Lower leg skin (tissue), 3 donors: ENCODE results near the gene ARGLU1.
"Not testable (repeated sequence)": the region's sequence is repeated elsewhere in the genome, so short reads cannot be mapped to it uniquely, and the experiment has no call there.

Experiments
- POLR2A ChIP-seq, 2 donors: fragments of 450-650 bp; IDR thresholded peaks; one replicate each; pipeline ENCODE4 v1.6.1; 2016 to 2017; ENCODE audit warnings: antibody characterized with exemption in 2 of 2, mild to moderate bottlenecking in 1 of 2, moderate library complexity in 1 of 2
- TF ChIP-seq, protein P1 (sequence below), 3 donors: fragments of 450-650 bp; IDR thresholded peaks; one replicate each; pipeline ENCODE4 v1.5.1; 2016; ENCODE audit warnings: antibody characterized with exemption in 3 of 3, mild to moderate bottlenecking in 3 of 3, moderate library complexity in 2 of 3

DNA sequence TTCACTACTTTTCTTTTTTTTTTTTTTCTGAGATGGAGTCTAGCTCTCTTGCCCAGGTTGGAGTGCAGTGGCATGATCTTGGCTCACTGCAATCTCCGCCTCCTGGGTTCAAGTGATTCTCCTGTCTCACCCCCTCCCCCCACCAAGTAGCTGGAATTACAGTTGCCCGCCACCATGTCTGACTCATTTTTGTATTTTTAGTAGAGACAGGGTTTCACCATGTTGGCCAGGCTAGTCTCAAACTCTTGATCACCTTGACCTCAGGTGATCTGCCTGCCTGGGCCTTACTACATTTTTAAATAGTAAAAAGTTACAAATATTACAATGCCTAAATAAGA is 32.8 kb upstream of the ARGLU1 start:
- TF ChIP-seq, protein P1, sequence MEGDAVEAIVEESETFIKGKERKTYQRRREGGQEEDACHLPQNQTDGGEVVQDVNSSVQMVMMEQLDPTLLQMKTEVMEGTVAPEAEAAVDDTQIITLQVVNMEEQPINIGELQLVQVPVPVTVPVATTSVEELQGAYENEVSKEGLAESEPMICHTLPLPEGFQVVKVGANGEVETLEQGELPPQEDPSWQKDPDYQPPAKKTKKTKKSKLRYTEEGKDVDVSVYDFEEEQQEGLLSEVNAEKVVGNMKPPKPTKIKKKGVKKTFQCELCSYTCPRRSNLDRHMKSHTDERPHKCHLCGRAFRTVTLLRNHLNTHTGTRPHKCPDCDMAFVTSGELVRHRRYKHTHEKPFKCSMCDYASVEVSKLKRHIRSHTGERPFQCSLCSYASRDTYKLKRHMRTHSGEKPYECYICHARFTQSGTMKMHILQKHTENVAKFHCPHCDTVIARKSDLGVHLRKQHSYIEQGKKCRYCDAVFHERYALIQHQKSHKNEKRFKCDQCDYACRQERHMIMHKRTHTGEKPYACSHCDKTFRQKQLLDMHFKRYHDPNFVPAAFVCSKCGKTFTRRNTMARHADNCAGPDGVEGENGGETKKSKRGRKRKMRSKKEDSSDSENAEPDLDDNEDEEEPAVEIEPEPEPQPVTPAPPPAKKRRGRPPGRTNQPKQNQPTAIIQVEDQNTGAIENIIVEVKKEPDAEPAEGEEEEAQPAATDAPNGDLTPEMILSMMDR (IDR thresholded peaks at IDR 0.05): not testable (repeated sequence)
- TF ChIP-seq POLR2A (IDR thresholded peaks at IDR 0.05): not testable (repeated sequence)
